PC-9 (cell line): ENCODE data around the gene AGTR1. TPM values are rescaled to one million over a fixed set of nuclear protein-coding genes. Genes with fewer than 3 reads are reported as not detected.

Experiments
- BruUV-seq: library from RNA; stranded (reverse); fragments of 400-500 nt; replicated peaks from 2 replicates; lab custom pipeline; 2021; lab: Mats Ljungman, UMichigan
- CTCF ChIA-PET: fragments of 300-600 bp; sonication (Branson Sonifier 250); formaldehyde crosslinking; loops from one replicate; lab custom pipeline; 2022; ENCODE audit warnings: antibody characterized with exemption; lab: Charles Lee
- POLR2A ChIA-PET: fragments of 300-600 bp; sonication (Branson Sonifier 250); formaldehyde crosslinking; loops from one replicate; lab custom pipeline; 2022; ENCODE audit warnings: antibody characterized with exemption; ENCODE audit not compliant: unreplicated experiment; lab: Charles Lee
- DNase-seq, 2 experiments: peaks; one replicate each; pipeline versions ENCODE4 v3.0.0 to v3.0.0-alpha.2; 2015 to 2022; ENCODE audit warnings: mixed read lengths in 1 of 2
- H2AFZ ChIP-seq: fragments of 200-600 bp; sonication (generic); 2 replicates; pipeline ENCODE4 v1.8.1; 2017; ENCODE audit warnings: antibody characterized with exemption
- H3F3A ChIP-seq: fragments of 200-600 bp; sonication (generic); 2 replicates; pipeline ENCODE4 v1.8.1; 2017; ENCODE audit warnings: antibody characterized with exemption, mild to moderate bottlenecking, low read depth; ENCODE audit not compliant: insufficient read depth
- H3K27ac ChIP-seq: fragments of 200-600 bp; sonication (generic); 2 replicates; pipeline ENCODE4 v1.6.1; 2016; ENCODE audit warnings: mixed run types
- H3K27me3 ChIP-seq: fragments of 200-600 bp; sonication (generic); 2 replicates; pipeline ENCODE4 v1.6.1; 2016; ENCODE audit warnings: low read depth, mixed run types; ENCODE audit not compliant: insufficient read depth
- H3K36me3 ChIP-seq: fragments of 200-600 bp; sonication (generic); 2 replicates; pipeline ENCODE4 v1.6.1; 2016; ENCODE audit warnings: low read depth, mixed run types
- H3K4me1 ChIP-seq: fragments of 200-600 bp; sonication (generic); replicated peaks from 2 replicates; pipeline ENCODE4 v1.6.1; 2016; ENCODE audit warnings: mixed run types; ENCODE audit not compliant: insufficient read depth
- H3K4me2 ChIP-seq: fragments of 200-600 bp; sonication (generic); 2 replicates; pipeline ENCODE4 v1.6.1; 2017; ENCODE audit warnings: mixed run types
- H3K4me3 ChIP-seq: fragments of 200-600 bp; sonication (generic); 2 replicates; pipeline ENCODE4 v1.6.1; 2016; ENCODE audit warnings: mixed run types
- H3K79me2 ChIP-seq: fragments of 200-600 bp; sonication (generic); 2 replicates; pipeline ENCODE4 v1.6.1; 2017; ENCODE audit warnings: low read depth, mixed run types
- H3K9me2 ChIP-seq: fragments of 200-600 bp; sonication (generic); 2 replicates; pipeline ENCODE4 v1.8.1; 2017; ENCODE audit warnings: mild to moderate bottlenecking; ENCODE audit not compliant: insufficient read depth
- H3K9me3 ChIP-seq: fragments of 200-600 bp; sonication (generic); 2 replicates; pipeline ENCODE4 v1.8.1; 2016; ENCODE audit warnings: low read depth; ENCODE audit not compliant: insufficient read depth
- H4K20me1 ChIP-seq: fragments of 200-600 bp; sonication (generic); 2 replicates; pipeline ENCODE4 v1.8.1; 2017; ENCODE audit not compliant: insufficient read depth
- CTCF ChIP-seq: fragments of 200-600 bp; sonication (generic); conservative IDR thresholded peaks from 2 replicates; pipeline ENCODE4 v1.6.1; 2017; ENCODE audit warnings: mixed run types, antibody characterized with exemption, mild to moderate bottlenecking, moderate library complexity
- EZH2 ChIP-seq: fragments of 200-600 bp; sonication (generic); IDR thresholded peaks from 2 replicates; pipeline ENCODE4 v1.8.0; 2017; ENCODE audit warnings: antibody characterized with exemption, low read depth
- intact Hi-C: fragments of 100-400 bp; cut with micrococcal nuclease; formaldehyde crosslinking; loops from one replicate; pipeline ENCODE4 v1.10.0; 2022; ENCODE audit not compliant: unreplicated experiment
- total RNA-seq: library from RNA; stranded (reverse); gene quantifications from 2 replicates; pipeline ENCODE4 v1.2.3, GENCODE V29; 2021

Gene AGTR1
- total RNA-seq, 1 experiment from 2014 or later, result not detected

- no peaks in the 10 kb centered on the region for H3K9me3 ChIP-seq
- H3F3A ChIP-seq, result no peaks in the 10 kb centered on the region
- TF ChIP-seq CTCF (no peak), EZH2 (no peak)
- BruUV-seq, result no TSS peak
- no peaks in the 10 kb centered on the region for H4K20me1 ChIP-seq
- H3K4me3 ChIP-seq, result no peak overlapping the region
- H3K79me2 ChIP-seq, result no peaks in the 10 kb centered on the region
- DNase-seq, result no peak
- no peaks in the 10 kb centered on the region for H3K27me3 ChIP-seq
- H3K4me2 ChIP-seq, result no peak overlapping the region
- H3K27ac ChIP-seq, result no peak overlapping the region
- H2AFZ ChIP-seq, result no peak overlapping the region
- intact Hi-C loops, result no loop called here
- CTCF ChIA-PET, result no interaction called here
- POLR2A ChIA-PET, result no interaction called here
- no peaks in the 10 kb centered on the region for H3K36me3 ChIP-seq
- no peaks in the 10 kb centered on the region for H3K9me2 ChIP-seq
- no peaks in the 10 kb centered on the region for H3K4me1 ChIP-seq
Observed at GRCh38 chr3:148694116-148694515, 3.6 kb upstream of the AGTR1 start.

- no peak overlapping the region for H3K4me3 ChIP-seq
Observed at GRCh38 chr3:148698190-148698810, 597 bp downstream of the AGTR1 start.

GRCh38 chr3:148705314-148705713 is 7.6 kb downstream of the AGTR1 start:
- Histone ChIP-seq H4K20me1 (no peaks in the 10 kb centered on the region), H2AFZ (no peak overlapping the region), H3K4me1 (no peaks in the 10 kb centered on the region), H3K36me3 (no peaks in the 10 kb centered on the region), H3K4me3 (no peak overlapping the region), H3K9me3 (no peaks in the 10 kb centered on the region), H3K27me3 (no peaks in the 10 kb centered on the region), H3K4me2 (no peak overlapping the region), H3F3A (no peaks in the 10 kb centered on the region), H3K79me2 (no peaks in the 10 kb centered on the region), H3K27ac (no peak overlapping the region), H3K9me2 (no peaks in the 10 kb centered on the region)
- intact Hi-C loops, result no loop called here
- POLR2A ChIA-PET, result no interaction called here
- no TSS peak for BruUV-seq
- TF ChIP-seq CTCF (no peak), EZH2 (no peak)
- CTCF ChIA-PET, result no interaction called here
- DNase-seq, result no peak

More at GRCh38 chr3:148698190-148698810, 597 bp downstream of the AGTR1 start:
- TF ChIP-seq EZH2, result no peak
- TF ChIP-seq CTCF, result no peak
- H3K79me2 ChIP-seq, result no peaks in the 10 kb centered on the region
- no peaks in the 10 kb centered on the region for H3K27me3 ChIP-seq
- BruUV-seq, result no TSS peak
- no peak overlapping the region for H2AFZ ChIP-seq
- no peaks in the 10 kb centered on the region for H4K20me1 ChIP-seq
- POLR2A ChIA-PET, result no interaction called here
- H3K9me3 ChIP-seq, result no peaks in the 10 kb centered on the region
- H3F3A ChIP-seq, result no peaks in the 10 kb centered on the region
- H3K4me1 ChIP-seq, result no peaks in the 10 kb centered on the region
- CTCF ChIA-PET, result no interaction called here
- no peaks in the 10 kb centered on the region for H3K9me2 ChIP-seq
- no peak overlapping the region for H3K27ac ChIP-seq
- H3K36me3 ChIP-seq, result no peaks in the 10 kb centered on the region
- intact Hi-C loops, result loop anchor here (5.0 kb wide), 1 partner anchor 96 kb away; no protein-coding TSS in a partner anchor
- no peak for DNase-seq
- no peak overlapping the region for H3K4me2 ChIP-seq
